ENCODE measurements around the gene PEF1.

Gene PEF1

GRCh38 chr1:31671147-31671546, 26.5 kb upstream of the PEF1 start:
- DNase-seq (ENCODE audit: low read depth), result no peak

- DNase-seq (ENCODE audit: low read depth), result no peak
Measured at GRCh38 chr1:31670593-31670964, 25.9 kb upstream of the PEF1 start.

- DNase-seq (ENCODE audit: low read depth), result no peak
Measured at GRCh38 chr1:31669786-31670592, 25.3 kb upstream of the PEF1 start.

DNA sequence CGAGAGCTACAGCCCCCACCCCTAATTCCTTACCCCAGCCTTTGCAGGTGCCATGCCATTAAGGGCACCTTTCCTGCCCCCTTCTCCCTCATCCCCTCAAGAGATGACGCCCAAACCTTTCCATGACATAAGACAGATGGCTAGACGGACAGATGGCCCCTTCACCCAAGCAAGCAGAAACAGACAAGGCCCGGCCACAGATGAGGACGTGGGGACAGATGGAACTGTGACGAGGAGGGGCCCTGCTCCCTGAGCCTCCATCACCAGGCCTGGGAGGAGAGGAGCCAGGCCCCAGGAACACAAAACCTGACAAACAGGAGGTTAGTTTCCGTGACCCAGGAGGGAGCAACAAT, 24.7 kb upstream of the PEF1 start:
- no peak for DNase-seq (ENCODE audit: low read depth)

DNA sequence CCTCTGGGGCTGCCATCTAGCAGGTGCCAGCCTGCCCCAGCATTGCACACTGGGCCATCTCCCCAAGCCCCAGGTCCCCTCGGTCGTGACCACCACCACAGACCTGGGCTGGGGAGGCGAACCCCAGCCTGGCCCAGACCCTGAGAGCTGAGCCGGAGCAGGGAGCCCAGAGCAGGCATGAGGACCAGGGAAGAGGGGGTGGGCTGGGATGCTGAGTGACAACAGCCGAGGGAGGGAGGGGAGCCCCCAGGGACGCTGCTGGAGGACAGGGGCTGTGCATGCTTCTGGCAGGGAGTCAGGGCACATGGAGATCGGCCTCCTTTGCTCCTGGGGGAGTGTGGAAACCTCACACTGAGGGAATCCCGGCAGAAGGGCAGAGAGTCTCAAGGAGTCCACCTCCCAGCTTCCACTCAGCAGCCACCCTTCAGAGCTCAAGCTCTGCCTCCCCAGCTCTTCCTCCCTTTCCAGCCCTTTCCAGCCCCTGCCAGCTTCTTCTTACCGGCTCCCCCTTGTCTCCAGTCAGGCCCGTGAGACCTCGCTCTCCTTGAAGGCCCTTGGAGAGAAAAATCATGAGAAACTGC, 23.7 kb upstream of the PEF1 start:
- DNase-seq (ENCODE audit: low read depth), result no peak

- DNase-seq (ENCODE audit: low read depth), result no peak
Measured at GRCh38 chr1:31667065-31667785, 22.5 kb upstream of the PEF1 start.

DNA sequence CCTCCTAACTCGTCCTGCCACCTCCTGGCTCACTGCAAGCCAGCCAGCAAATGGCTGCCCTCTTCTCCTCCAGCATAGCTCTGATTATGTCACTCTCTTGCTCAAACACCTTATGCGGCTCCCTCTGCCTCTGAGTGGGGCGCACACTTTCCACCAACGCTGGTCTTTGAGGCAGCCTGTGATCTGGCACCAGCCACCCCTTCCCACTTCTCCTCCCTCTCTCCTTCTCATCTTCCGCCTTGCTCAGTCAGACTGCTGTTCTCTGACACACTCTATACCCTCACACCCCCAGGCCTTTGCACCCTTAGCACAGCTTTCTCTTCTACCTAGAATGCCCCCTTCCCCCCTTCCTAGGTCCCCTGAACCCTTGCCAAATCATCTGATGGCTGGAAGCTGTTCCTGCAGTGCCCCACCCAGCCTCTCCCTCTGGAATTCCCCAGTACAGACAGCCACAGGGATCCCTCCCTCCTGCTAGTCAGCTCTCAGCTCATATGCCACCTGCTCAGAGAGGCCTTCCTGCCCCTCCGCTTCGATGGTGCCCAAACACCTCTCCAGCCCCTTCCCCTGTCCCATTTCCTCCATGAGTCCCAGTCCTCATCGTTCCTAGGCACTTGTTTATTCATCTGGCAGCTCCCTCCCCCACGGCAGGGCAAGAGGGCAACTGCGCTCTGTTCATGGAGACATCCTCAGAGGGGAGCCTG, 21.7 kb upstream of the PEF1 start:
- DNase-seq (ENCODE audit: low read depth), result no peak

GRCh38 chr1:31665234-31665878, 20.7 kb upstream of the PEF1 start:
- DNase-seq (ENCODE audit: low read depth), result no peak

GRCh38 chr1:31664528-31664927, 19.9 kb upstream of the PEF1 start:
- DNase-seq (ENCODE audit: low read depth), result no peak

DNA sequence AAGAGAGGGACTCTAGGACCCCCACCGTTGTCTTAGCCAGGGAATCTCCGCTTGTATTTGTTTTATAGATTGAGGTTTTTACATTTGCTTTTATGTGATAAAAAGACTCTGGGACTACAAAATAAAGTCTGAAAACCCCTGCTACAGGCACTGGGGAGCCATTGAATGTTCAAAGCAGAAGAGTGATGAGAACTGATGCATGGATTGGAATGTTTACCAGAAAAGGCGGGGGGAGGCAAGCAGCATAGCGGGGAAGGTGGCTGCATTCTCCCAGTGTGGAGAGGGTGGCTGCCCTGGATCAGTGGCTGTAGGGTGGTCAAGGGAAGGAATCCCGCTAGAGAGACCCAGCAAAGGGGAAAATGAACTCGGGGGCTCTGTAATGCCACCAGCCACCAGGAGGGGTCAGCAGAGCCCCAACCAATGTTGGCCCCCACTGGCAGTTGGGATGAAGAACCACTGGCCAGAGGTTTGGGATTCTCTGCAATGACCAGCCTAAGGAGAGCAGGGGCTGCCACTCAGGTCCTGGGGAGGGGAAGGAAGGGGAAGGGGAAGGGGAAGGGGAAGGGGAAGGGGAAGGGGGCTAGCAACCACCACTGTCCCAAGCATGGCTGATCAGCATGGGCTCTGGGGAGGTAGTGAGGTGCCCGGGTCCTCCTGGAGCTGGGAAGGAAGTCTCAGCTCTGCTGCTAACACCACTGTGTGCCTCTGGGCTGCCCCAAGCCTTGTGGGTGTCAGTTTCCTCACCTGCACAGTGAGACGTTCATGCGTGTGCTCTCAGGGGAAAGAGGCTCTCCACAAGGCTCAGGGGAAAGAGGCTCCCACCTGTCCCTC, 19.2 kb upstream of the PEF1 start:
- peak; percentile 51 for DNase-seq (ENCODE audit: low read depth)

GRCh38 chr1:31662463-31662862, 17.8 kb upstream of the PEF1 start:
- DNase-seq (ENCODE audit: low read depth), result no peak

- no peak for DNase-seq (ENCODE audit: low read depth)
Measured at GRCh38 chr1:31661856-31662255, 17.2 kb upstream of the PEF1 start.

GRCh38 chr1:31660871-31661455, 16.3 kb upstream of the PEF1 start:
- no peak for DNase-seq (ENCODE audit: low read depth)

- DNase-seq (ENCODE audit: low read depth), result no peak
Measured at GRCh38 chr1:31659889-31660288, 15.2 kb upstream of the PEF1 start.

DNA sequence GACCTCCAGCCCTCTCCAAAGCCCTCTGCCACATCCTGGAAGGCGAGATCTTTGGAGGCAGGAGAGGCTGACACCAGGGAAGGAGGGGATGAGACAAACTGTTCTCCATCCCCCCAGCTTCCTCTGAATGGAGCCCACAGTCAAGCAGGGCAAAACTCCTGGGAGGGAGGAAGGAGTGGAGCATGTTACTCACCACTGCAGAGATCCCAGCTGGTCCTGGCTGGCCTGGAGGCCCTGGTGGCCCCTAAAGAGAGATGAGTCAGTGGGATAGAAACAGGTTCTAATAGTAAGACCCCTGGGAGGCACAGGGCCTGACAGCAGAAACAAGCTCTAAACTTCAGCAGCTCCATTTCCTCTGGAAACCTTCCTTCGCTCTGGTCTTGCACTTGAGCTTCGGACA, 14.0 kb upstream of the PEF1 start:
- DNase-seq (ENCODE audit: low read depth), result no peak

- DNase-seq (ENCODE audit: low read depth), result no peak
Measured at GRCh38 chr1:31657972-31658510, 13.4 kb upstream of the PEF1 start.

DNA sequence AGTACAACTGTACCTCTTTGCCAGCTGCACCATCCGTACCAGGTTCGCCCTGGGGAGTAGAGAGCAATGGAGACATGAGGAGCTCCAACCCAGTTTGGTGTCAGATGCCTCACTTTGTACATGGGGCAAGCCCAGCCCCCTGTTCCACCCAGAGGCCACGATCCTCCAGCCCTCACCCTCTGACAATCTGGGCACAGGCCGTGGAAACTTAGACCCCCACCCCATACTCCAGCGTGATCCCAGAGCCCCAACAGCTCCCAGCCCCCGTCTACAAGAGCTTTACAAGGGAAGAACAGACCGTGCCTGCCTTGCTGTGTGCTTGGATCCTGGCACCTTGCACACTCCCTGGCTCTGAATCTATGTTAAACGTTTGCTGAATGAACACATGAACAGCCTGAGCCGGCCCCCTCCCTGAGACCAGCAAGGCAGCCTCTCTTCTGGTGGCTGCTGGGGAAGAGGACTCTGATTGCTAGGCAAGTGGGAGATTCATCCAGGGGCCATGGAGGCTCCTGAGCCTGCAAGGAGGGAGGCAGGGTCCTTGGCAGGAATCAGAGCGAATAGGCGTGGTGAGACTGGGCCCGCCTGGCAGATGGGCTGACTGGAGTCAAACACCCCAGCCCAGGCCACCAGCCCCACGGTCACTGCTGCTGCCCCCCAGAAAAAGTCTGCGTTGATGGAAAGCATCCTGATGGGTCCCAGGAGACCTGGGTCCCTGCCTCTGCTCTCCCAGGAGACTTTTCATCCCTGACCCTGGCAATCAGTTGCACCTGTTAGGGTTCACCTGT, 12.5 kb upstream of the PEF1 start:
- DNase-seq (ENCODE audit: low read depth), result no peak

DNA sequence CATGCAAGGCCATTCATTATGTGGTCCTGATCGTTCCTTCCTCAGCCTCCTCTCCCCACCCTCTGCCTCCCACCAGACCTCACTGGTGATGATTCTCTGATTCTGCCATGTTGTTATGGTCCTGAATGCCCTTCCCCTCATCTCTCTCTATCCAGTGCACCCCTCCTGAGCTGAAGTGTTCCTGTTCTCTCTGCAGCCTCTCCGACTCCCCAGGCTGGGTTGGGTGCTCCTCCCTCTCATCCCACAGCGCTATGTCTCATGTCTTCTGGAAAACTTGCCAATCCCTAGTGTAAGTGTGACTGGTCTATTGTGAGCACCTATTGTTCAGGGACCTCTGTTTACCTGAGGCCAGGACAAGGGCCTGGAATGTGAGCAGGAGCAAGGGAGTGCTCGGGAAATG, 11.1 kb upstream of the PEF1 start:
- no peak for DNase-seq (ENCODE audit: low read depth)

GRCh38 chr1:31655104-31655503, 10.4 kb upstream of the PEF1 start:
- no peak for DNase-seq (ENCODE audit: low read depth)

DNA sequence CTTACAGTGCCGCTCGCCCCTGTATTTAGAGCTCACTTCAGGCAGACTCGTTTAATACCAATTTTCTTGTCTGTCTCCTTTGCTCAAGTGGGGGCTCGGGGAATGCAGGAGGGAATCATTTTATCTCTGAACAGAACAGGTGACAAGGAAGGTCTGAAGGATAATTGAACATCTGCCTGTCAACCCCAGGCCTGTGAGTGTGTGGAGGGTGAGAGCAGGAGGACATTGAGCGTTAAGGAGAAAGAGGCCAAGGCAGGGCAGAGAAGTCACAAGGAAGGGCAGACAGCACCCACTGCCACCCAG, 9.7 kb upstream of the PEF1 start:
- DNase-seq (ENCODE audit: low read depth), result no peak

Data from activated T-cell treated with anti-CD3 and anti-CD28 coated beads for 48 hours (primary cell).